Retinal pigment epithelial cell (primary cell): Measurements from ENCODE around the gene PRKCH.

Source experiments
- DNase-seq: peaks from one replicate; pipeline ENCODE4 v3.0.0-alpha.2; 2010; ENCODE audit warnings: low read depth
- H3K4me3 ChIP-seq: 2 replicates; pipeline ENCODE4 v1.5.1; 2011; ENCODE audit warnings: mild to moderate bottlenecking, low read length, control low read depth, moderate library complexity
- TF ChIP-seq, protein P1 (sequence below): conservative IDR thresholded peaks from 2 replicates; pipeline ENCODE4 v1.5.1; 2011; ENCODE audit warnings: low read depth, low read length, control low read depth, inconsistent platforms

PRKCH gene

DNA sequence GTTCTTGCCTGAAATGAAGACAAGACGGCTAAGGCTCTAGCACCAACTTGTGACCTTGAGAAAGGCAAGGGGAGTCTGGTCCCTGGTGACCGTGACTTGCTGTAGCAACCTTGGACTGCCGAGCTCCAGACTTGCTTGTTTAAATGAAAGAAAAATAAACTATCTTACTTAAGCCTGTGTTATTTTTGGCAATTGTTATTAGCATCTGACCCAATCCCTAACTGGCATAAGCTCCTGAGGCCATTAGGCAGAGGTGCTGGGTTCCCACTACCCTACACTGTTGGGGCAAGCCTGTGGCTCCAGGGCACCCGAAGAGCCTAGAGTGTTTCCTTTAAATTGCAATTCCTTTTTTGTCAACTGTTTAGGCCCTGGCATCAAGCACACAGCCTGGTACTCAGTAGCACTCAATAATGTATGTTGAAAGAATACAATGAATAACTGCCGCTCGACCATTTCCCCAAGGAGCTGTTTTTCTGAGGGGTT is 267.1 kb downstream of the PRKCH start:
- TF ChIP-seq, protein P1, sequence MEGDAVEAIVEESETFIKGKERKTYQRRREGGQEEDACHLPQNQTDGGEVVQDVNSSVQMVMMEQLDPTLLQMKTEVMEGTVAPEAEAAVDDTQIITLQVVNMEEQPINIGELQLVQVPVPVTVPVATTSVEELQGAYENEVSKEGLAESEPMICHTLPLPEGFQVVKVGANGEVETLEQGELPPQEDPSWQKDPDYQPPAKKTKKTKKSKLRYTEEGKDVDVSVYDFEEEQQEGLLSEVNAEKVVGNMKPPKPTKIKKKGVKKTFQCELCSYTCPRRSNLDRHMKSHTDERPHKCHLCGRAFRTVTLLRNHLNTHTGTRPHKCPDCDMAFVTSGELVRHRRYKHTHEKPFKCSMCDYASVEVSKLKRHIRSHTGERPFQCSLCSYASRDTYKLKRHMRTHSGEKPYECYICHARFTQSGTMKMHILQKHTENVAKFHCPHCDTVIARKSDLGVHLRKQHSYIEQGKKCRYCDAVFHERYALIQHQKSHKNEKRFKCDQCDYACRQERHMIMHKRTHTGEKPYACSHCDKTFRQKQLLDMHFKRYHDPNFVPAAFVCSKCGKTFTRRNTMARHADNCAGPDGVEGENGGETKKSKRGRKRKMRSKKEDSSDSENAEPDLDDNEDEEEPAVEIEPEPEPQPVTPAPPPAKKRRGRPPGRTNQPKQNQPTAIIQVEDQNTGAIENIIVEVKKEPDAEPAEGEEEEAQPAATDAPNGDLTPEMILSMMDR, result no peak
- no peak overlapping the region for H3K4me3 ChIP-seq
- no peak for DNase-seq

DNA sequence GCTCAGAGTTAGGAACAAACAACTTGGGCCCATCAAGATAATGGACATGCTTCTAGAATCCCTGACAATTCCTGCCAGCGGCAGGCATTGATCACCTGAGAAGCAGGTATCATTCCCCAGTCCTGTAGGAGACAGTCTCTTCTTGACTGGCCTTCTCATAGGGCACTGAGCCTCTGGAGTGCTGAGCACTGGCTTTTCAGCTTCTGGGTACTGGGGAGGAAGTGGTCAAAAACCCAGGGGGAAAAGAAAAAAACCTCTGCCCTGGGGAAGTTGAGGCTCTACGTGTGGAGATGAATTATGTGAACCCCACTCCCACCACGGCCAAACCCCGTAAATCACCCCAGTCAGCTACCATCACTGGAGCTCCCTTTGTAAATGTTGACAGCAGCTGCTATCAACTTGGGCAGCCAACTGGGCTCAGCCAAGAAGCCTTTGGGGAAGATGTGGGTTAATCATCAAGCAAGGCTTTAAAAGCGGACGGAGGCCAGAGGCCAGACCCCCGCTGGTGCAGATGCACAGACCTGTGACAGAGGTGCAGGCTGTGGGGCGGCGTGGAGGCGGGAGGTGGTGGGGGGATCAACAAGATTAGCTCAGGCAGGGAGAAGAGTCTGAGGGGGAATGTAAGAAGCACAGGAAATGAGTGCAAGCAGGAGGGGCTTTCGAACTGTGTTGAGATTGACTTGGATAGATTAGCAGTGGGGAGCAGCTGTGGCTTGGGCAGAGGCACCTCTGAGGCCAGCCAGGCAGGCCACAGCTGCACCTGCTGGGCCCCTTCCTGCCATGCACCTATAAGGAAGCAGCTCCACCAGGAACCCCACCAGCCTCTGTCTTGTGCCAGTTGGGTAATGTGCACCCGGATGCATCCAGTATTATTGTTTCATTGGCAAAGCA is 268.6 kb downstream of the PRKCH start:
- DNase-seq, result no peak
- H3K4me3 ChIP-seq, result no peak overlapping the region
- TF ChIP-seq, protein P1, result no peak

DNA sequence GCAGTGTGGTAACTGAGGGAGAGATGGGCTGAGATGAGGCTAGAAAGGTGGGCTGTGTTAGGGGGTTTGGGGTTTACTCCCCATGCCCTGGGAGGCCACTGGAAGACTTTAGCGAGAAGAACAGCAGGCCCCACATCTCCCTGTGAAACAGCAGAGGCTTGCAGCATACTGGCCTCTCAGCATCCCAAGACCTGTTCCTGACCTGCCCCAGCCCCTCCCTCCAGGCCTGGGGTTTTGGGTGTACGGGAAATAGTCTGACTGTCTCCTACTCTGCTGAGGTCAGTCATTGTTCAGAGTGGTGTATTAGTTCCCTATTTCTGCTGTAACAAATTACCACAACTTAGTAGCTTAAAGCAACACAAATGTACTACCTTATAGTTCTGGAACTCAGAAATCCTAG is 270.5 kb downstream of the PRKCH start:
- DNase-seq, result no peak
- no peak overlapping the region for H3K4me3 ChIP-seq
- TF ChIP-seq, protein P1, result no peak

DNA sequence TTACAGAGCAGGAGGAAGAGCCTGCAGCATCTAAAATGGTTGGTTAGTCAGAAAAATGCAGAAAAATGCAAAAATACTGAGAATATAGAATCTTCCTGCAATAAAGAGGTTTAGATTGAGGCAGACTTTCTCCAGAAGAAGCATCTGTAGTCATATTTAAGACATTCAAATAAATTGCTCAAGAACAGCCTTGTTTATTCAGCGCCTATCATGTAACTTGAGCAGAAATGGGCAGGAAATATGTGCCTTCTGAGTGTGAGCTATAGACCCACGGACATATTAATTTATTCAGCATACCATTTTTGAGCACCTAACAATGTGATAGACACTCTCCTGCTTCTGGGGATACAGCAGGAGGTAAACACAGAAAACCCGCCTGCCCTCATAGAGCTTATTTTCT is 272.0 kb downstream of the PRKCH start:
- DNase-seq, result no peak
- TF ChIP-seq, protein P1, result no peak
- H3K4me3 ChIP-seq, result no peak overlapping the region

DNA sequence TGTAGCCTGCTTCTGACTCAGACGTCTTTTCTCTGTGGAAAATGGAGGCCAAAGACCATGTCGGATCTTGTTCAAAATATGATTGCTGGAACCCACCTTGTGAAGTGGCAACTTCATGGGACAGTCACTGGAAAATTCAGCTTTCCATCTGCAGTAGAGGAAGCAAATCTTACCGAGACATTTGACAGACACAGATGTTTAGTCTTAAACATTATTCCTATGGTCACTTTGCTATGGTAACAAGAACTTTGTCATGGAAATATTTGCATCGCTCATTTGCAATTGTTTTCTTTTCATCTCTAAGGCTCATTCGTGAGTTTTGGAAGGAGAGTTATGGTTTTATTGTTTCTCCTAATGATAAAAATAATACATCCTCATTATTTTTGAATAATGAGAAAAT is 275.6 kb downstream of the PRKCH start:
- TF ChIP-seq, protein P1, result no peak
- no peak overlapping the region for H3K4me3 ChIP-seq
- DNase-seq, result no peak

DNA sequence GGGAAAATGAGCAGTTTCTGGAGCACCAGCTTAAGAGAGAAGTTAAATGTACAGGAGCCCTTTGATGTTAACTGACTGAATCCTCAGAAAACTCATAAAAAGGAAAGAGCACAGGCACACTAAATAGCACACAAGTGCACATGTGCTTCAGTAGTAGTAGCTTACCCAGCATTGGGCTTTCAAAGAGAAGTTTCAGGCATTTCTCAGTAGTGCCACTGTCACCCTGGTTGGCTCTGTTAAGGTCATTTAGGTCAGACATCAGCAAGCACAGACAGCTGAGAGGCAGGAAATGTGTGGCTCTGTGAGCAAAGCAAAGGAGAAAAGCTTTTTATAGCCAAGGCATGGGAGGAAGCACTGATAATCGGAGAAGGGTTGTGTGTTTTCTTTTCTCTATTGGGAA is 277.6 kb downstream of the PRKCH start:
- TF ChIP-seq, protein P1, result no peak
- no peak for DNase-seq
- no peak overlapping the region for H3K4me3 ChIP-seq

DNA sequence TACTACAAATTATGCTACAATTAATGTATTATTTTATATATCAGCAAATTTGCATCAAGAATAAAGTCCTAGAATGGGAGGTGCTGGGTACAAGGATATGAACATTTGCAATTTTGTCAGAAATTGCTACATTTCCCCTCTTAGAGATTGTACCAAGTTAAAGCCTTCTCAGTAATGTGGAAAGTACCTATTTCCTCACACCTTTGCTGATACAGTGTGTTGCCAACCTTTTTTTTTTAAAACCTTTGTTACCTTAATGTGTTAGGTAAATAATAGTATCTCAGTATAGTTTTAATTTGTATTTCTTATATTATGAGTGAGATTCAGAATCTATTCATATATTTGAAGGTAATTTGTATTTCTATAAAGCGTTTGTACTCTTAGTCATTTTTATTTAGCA is 278.6 kb downstream of the PRKCH start:
- TF ChIP-seq, protein P1, result no peak
- H3K4me3 ChIP-seq, result no peak overlapping the region
- no peak for DNase-seq
